Measurements from ENCODE around the gene UBASH3A. TPM values are rescaled to one million over a fixed set of nuclear protein-coding genes. Genes with fewer than 3 reads are reported as not detected.

UBASH3A gene
- total and polyA plus RNA-seq, 9 donors: 0.15 to 0.85 (median 0.24) TPM; not detected in 2

DNA sequence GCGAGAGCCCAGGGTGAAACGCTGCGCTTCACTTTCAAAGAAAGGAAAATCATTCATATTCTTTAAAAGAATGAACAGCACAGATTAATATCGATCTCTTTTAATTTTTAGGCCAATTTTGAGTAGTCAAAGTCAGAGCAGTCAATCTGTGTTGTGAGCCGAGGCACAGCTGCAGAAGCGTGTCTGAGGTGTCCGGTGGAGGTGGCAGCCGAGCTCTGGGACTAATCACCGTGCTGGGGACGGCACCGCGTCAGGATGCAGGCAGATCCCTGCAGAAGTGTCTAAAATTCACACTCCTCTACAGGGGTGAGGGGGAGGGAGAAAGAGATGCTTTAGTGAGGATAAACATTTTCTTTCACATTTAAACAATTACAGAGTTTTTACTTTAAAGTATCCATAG lies 41.5 kb upstream of the UBASH3A start:
- no peaks in the 10 kb centered on the region for H3K27me3 ChIP-seq
- WGBS, 3 donors: 51 to 73% (median 61%) methylated on average over 12 of the region's 12 CpGs
- TF ChIP-seq CTCF (IDR thresholded peaks at IDR 0.05) (no peak), EP300 (IDR thresholded peaks at IDR 0.05) (no peak), POLR2A (IDR thresholded peaks at IDR 0.05) (no peak)

GRCh38 chr21:42362700-42363099 lies 41.0 kb upstream of the UBASH3A start:
- 58 to 75% (median 61%) methylated on average over 9 of the region's 9 CpGs for WGBS, 3 donors
- TF ChIP-seq CTCF (IDR thresholded peaks at IDR 0.05) (no peak), POLR2A (IDR thresholded peaks at IDR 0.05) (no peak), EP300 (IDR thresholded peaks at IDR 0.05) (no peak)
- H3K4me3 ChIP-seq: no peak overlapping the region
- no peaks in the 10 kb centered on the region for H3K27me3 ChIP-seq
- no peaks in the 10 kb centered on the region for H3K4me1 ChIP-seq (ENCODE audit: insufficient read depth)
- no peak overlapping the region for H3K27ac ChIP-seq
- no peaks in the 10 kb centered on the region for H3K36me3 ChIP-seq
- intact Hi-C loops (cut with DNase I): no loop called here
- no peaks in the 10 kb centered on the region for H3K9me3 ChIP-seq
- DNase-seq: no peak

More for the DNA sequence above, 41.5 kb upstream of the UBASH3A start:
- H3K27ac ChIP-seq: no peak overlapping the region
- DNase-seq: no peak
- H3K9me3 ChIP-seq: no peaks in the 10 kb centered on the region
- H3K4me3 ChIP-seq: no peak overlapping the region
- no peaks in the 10 kb centered on the region for H3K4me1 ChIP-seq (ENCODE audit: insufficient read depth)
- intact Hi-C loops (cut with DNase I): no loop called here
- no peaks in the 10 kb centered on the region for H3K36me3 ChIP-seq

GRCh38 chr21:42363312-42363711 lies 40.4 kb upstream of the UBASH3A start:
- no peaks in the 10 kb centered on the region for H3K4me1 ChIP-seq (ENCODE audit: insufficient read depth)
- H3K27me3 ChIP-seq: no peaks in the 10 kb centered on the region
- DNase-seq: no peak
- H3K4me3 ChIP-seq: no peak overlapping the region
- TF ChIP-seq CTCF (IDR thresholded peaks at IDR 0.05): no peak
- TF ChIP-seq POLR2A (IDR thresholded peaks at IDR 0.05): no peak
- TF ChIP-seq EP300 (IDR thresholded peaks at IDR 0.05): no peak
- no peaks in the 10 kb centered on the region for H3K36me3 ChIP-seq
- 75 to 81% (median 79%) methylated on average over 8 of the region's 8 CpGs for WGBS, 3 donors
- no peak overlapping the region for H3K27ac ChIP-seq
- no peaks in the 10 kb centered on the region for H3K9me3 ChIP-seq
- intact Hi-C loops (cut with DNase I): no loop called here

- Histone ChIP-seq H3K4me1 (ENCODE audit: insufficient read depth) (no peaks in the 10 kb centered on the region), H3K27ac (no peak overlapping the region), H3K4me3 (no peak overlapping the region), H3K27me3 (no peaks in the 10 kb centered on the region), H3K9me3 (no peaks in the 10 kb centered on the region), H3K36me3 (no peaks in the 10 kb centered on the region)
- intact Hi-C loops (cut with DNase I): no loop called here
- 73 to 76% (median 75%) methylated on average over 13 of the region's 13 CpGs for WGBS, 3 donors
- TF ChIP-seq CTCF (IDR thresholded peaks at IDR 0.05) (no peak), POLR2A (IDR thresholded peaks at IDR 0.05) (no peak), EP300 (IDR thresholded peaks at IDR 0.05) (no peak)
- no peak for DNase-seq
These were observed 39.3 kb upstream of the UBASH3A start for GRCh38 chr21:42364304-42364865.
